Cerebellar cortex (tissue), 1 donor: Measurements from ENCODE around the gene CDC16.

Experiments
- DNase-seq: peaks from one replicate; pipeline ENCODE4 v3.0.0-alpha.2; 2015; ENCODE audit warnings: low spot score

Gene CDC16

GRCh38 chr13:114303700-114304327 lies 69.1 kb downstream of the CDC16 start:
- no peak for DNase-seq

GRCh38 chr13:114304346-114305034 lies 69.8 kb downstream of the CDC16 start:
- no peak for DNase-seq

DNA sequence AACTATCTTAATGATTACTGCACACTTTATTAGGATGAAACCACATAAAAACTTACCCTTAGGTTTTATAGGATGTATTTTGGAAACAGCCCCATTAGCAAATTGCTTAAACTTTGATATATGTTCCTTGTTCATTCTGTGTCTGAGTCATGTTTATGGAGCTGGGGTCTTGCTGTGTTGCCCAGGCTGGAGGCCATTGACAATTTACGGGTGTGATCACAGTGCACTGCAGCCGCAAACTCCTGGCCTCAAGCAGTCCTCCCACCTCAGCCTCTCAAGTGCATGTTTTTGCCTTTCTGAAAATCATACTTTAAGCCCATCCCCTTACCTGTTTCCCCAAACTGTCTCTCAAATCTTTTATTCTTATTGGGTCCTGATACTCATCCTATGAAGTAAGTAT lies 74.4 kb downstream of the CDC16 start:
- no peak for DNase-seq

DNA sequence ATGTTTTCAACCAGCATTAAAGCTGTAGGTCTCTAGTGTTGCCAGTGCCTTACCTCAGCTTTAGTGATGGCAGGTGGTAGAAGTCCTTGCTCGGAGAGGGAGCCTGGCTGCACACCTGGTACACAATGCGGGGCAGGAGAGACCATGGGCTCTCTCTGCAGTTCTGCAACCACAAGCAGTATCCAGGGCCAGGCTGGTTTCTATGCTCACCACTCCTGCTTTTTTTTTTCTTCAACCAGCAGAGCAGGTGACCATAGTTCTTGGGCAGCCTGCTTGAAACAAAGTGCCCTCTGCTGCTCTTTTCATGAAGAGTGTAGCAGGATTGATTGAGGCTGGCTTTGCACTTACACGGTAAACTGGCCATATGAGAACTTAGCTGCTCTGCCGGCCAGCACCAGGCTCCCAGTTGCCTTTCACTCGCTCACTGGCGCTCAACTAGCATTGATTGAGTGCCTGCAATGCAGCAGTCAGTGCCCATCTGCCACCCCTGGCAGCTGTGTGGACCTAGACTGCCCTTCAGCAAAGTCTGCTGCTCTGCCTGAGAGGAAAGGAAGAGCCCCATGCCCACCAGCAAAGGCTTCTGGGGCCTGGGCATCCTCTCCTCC lies 75.2 kb downstream of the CDC16 start:
- DNase-seq: peak; percentile 24

- DNase-seq: no peak
Measured at GRCh38 chr13:114310956-114311355, 76.3 kb downstream of the CDC16 start.

GRCh38 chr13:114311387-114311786 lies 76.7 kb downstream of the CDC16 start:
- no peak for DNase-seq

- no peak for DNase-seq
Measured at GRCh38 chr13:114311908-114312307, 77.2 kb downstream of the CDC16 start.

GRCh38 chr13:114313061-114313860 lies 78.6 kb downstream of the CDC16 start:
- DNase-seq: no peak

- DNase-seq: peak; percentile 93
Measured at GRCh38 chr13:114314074-114314912, 79.6 kb downstream of the CDC16 start, which contains the start of gene CHAMP1. TSS of gene CHAMP1 (plus strand) at chr13:114314503. CDS start at chr13:114323843, 9,340 bp downstream.

DNA sequence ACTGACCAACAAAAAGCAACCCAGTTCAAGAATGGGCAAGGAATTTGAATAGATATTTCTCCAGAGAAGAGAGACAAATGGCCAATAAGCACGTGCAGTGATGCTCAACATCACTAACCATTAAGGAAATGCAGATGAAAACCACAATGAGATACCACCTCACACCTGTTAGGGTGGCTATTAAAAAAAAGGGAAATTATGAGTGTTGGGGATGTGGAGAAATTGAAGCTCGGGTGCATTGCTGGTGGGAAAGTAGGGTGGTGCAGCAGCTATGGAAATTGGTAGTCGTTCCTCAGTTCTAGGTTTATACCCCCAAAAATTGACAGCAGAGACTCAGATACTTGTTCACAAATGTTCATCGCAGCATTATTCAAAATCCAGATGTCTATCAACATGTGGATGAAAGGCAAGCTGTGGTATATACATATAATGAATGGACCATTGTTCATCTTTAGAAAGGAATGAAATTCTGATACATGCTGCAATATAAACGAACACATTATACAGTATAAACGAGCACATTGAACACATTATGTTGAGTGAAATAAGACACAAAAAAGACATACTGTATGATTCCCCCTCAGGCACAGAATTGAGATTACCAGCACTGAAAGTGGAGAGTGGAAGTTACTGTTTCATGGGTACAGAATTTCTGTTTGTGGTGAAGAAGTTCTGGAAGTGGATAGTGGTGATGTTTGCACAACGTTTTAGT lies 80.5 kb downstream of the CDC16 start:
- no peak for DNase-seq

- no peak for DNase-seq
Measured at GRCh38 chr13:114318624-114319023, 83.9 kb downstream of the CDC16 start.

DNA sequence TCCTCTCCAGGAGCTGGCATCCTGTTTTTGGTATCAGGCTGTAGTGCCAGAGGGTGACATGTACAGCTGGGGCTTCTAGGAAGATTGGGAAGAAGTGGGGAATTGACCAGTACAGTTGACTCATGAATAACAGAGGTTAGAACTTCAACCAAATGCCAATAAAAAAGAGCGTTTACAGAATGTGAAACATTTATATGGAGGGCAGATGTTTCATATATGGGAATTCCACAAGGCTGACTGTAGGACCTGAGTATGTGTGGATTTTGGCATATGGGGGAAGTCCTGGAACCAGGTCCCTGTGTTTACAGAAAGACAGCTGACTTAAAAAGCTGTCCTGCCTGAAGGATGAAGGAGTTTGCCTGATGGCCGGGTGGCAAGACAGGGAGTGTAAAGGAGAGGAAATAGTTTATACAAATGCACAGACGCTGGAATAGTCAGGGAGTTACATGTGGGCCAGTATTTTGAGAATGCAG lies 84.8 kb downstream of the CDC16 start:
- no peak for DNase-seq

- DNase-seq: no peak
Measured at GRCh38 chr13:114320065-114320464, 85.4 kb downstream of the CDC16 start.

DNA sequence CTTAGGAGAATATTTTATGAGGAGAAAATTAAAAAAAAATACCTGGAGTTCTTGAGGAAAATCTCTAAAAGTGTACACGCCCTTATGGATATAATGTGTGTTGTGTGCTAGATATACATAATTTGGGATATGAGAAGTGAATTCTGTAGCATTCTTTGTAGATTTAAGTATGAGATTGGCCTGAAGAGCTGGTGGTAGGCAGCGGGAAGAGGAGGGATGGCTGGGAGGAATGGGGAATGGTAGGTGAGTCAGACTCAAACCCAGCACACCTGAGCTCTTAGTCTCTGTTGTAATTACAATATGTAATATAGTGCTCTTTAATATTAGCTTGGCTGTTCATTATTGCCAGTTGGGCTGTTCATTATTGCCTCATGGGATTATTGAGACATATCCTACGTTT lies 86.6 kb downstream of the CDC16 start:
- no peak for DNase-seq
